Neural cell (in vitro differentiated cells): ENCODE data around the gene FADD. TPM values are rescaled to one million over a fixed set of nuclear protein-coding genes. Genes with fewer than 3 reads are reported as not detected.

ENCODE experiments used
- H2AFZ ChIP-seq: fragments of 200-600, 300-800 bp; sonication (generic), shearing (Covaris generic); 2 replicates; pipeline ENCODE4 v1.6.0; 2014; ENCODE audit warnings: low read depth, mild to moderate bottlenecking, antibody characterized with exemption, low read length, moderate library complexity
- H3F3A ChIP-seq: fragments of 200-600 bp; shearing (Covaris generic); 2 replicates; pipeline ENCODE4 v1.6.1; 2016; ENCODE audit warnings: mild to moderate bottlenecking, moderate library complexity, mixed read lengths, antibody characterized with exemption, low read length; ENCODE audit not compliant: insufficient read depth, poor library complexity, severe bottlenecking
- H3K27ac ChIP-seq: fragments of 200-600, 300-800 bp; sonication (generic), shearing (Covaris generic); 2 replicates; pipeline ENCODE4 v1.5.1; 2014; ENCODE audit warnings: mild to moderate bottlenecking, low read length, moderate library complexity
- H3K27me3 ChIP-seq: fragments of 300-800, 200-600 bp; sonication (generic), shearing (Covaris generic); 2 replicates; pipeline ENCODE4 v1.6.0; 2014; ENCODE audit warnings: mild to moderate bottlenecking, low read depth, low read length, moderate library complexity; ENCODE audit not compliant: insufficient read depth
- H3K36me3 ChIP-seq: fragments of 300-800, 200-600 bp; sonication (generic), shearing (Covaris generic); 2 replicates; pipeline ENCODE4 v1.5.1; 2014; ENCODE audit warnings: mild to moderate bottlenecking, antibody characterized with exemption, low read length, moderate library complexity; ENCODE audit not compliant: insufficient read depth
- H3K4me2 ChIP-seq: fragments of 300-800, 200-600 bp; sonication (generic), shearing (Covaris generic); 2 replicates; pipeline ENCODE4 v1.6.0; 2014; ENCODE audit warnings: mild to moderate bottlenecking, low read length
- H3K4me3 ChIP-seq: fragments of 300-800, 200-600 bp; sonication (generic), shearing (Covaris generic); 2 replicates; pipeline ENCODE4 v1.5.1; 2014; ENCODE audit warnings: mild to moderate bottlenecking, low read length, moderate library complexity
- H3K79me2 ChIP-seq: fragments of 200-600 bp; shearing (Covaris generic); replicated peaks from 2 replicates; pipeline ENCODE4 v1.6.0; 2014; ENCODE audit warnings: mild to moderate bottlenecking, low read length, moderate library complexity; ENCODE audit not compliant: insufficient read depth
- H3K9ac ChIP-seq: fragments of 300-800, 200-600 bp; sonication (generic), shearing (Covaris generic); 2 replicates; pipeline ENCODE4 v1.6.1; 2016; ENCODE audit warnings: mild to moderate bottlenecking, low read length, mixed read lengths
- H3K9me2 ChIP-seq: fragments of 200-600 bp; shearing (Covaris generic); 2 replicates; pipeline ENCODE4 v1.6.1; 2016; ENCODE audit warnings: mild to moderate bottlenecking, low read length, mixed read lengths; ENCODE audit not compliant: insufficient read depth
- H3K9me3 ChIP-seq: fragments of 200-600, 300-800 bp; sonication (generic), shearing (Covaris generic); 2 replicates; pipeline ENCODE4 v1.6.1; 2016; ENCODE audit warnings: mild to moderate bottlenecking, mixed run types, low read length, moderate library complexity, mixed read lengths
- H4K20me1 ChIP-seq: fragments of 200-600 bp; shearing (Covaris generic); 2 replicates; pipeline ENCODE4 v1.6.1; 2016; ENCODE audit warnings: mild to moderate bottlenecking, mixed run types; ENCODE audit not compliant: insufficient read depth
- EP300 ChIP-seq: fragments of 450-650 bp; conservative IDR thresholded peaks from 2 replicates; pipeline ENCODE4 v1.6.1; 2014; ENCODE audit warnings: antibody characterized with exemption, mild to moderate bottlenecking, moderate library complexity; ENCODE audit not compliant: poor library complexity, severe bottlenecking
- EZH2 ChIP-seq: fragments of 200-600, 300-800 bp; shearing (Covaris generic), sonication (generic); IDR thresholded peaks from 2 replicates; pipeline ENCODE4 v1.6.1; 2014; ENCODE audit warnings: antibody characterized with exemption, low read length, borderline replicate concordance, mild to moderate bottlenecking; ENCODE audit not compliant: insufficient read depth, poor library complexity, severe bottlenecking
- MXI1 ChIP-seq: fragments of 450-650 bp; conservative IDR thresholded peaks from 2 replicates; pipeline ENCODE4 v1.6.1; 2014; ENCODE audit warnings: antibody characterized with exemption, mild to moderate bottlenecking; ENCODE audit not compliant: poor library complexity, severe bottlenecking
- POLR2AphosphoS5 ChIP-seq: IDR thresholded peaks from 2 replicates; pipeline ENCODE4 v1.6.1; 2012
- RAD21 ChIP-seq: fragments of 450-650 bp; conservative IDR thresholded peaks from 2 replicates; pipeline ENCODE4 v1.6.1; 2014; ENCODE audit warnings: antibody characterized with exemption, mild to moderate bottlenecking, moderate library complexity
- SMC3 ChIP-seq: fragments of 450-650 bp; conservative IDR thresholded peaks from 2 replicates; pipeline ENCODE4 v1.6.1; 2014; ENCODE audit warnings: antibody characterized with exemption, mild to moderate bottlenecking, moderate library complexity; ENCODE audit not compliant: poor library complexity
- TAF1 ChIP-seq: IDR thresholded peaks from 2 replicates; pipeline ENCODE4 v1.6.1; 2012; ENCODE audit warnings: low read depth
- polyA plus RNA-seq: library from polyadenylated mRNA; depleted of rRNA; stranded (reverse); fragments of >200 nt; gene quantifications from 2 replicates; pipeline ENCODE4 v1.2.3, GENCODE V29; 2014
- TF ChIP-seq, protein P1 (sequence below): fragments of 450-650 bp; IDR thresholded peaks from 2 replicates; pipeline ENCODE4 v1.5.1; 2014; ENCODE audit warnings: antibody characterized with exemption, mild to moderate bottlenecking, moderate library complexity; ENCODE audit not compliant: poor library complexity, severe bottlenecking
- TF ChIP-seq, protein P2 (sequence below): IDR thresholded peaks from 2 replicates; pipeline ENCODE4 v1.6.1; 2012; ENCODE audit warnings: borderline replicate concordance

Gene FADD
- polyA plus RNA-seq, 1 donor from 2014 or later, result 23.1 TPM

DNA sequence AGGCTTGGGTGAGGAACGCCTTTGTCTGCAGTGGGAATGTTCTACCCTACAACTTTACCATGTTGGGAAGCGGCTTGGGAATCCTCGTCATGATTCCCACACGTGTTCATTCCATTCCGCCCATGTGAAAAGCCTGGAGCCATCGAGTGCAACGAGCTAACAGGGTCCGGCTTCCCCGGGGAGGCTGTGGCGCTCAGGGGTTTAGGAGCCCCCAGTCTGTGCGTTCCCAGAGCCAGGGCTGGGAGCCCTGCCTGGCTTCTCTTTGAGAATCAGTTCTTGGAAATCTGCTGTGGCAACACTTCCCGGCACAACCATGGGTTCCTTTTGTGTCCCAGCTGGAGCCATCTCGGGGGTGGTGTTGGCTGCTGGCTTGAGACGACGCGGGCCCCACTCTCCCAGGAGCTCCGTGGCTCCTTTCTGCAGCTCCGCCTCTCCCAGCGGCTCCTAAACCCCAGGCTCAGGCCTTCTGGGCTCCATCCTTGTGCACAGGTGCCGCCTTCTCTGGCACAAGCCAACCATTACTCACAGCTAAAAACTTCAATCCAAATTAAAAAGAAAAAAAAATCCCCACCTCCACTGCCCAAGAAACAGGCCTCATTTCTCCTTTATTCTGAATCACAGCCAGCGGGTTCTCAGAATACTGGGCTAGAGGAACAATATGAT lies 48.7 kb downstream of the FADD start:
- H2AFZ ChIP-seq, result no peak overlapping the region

DNA sequence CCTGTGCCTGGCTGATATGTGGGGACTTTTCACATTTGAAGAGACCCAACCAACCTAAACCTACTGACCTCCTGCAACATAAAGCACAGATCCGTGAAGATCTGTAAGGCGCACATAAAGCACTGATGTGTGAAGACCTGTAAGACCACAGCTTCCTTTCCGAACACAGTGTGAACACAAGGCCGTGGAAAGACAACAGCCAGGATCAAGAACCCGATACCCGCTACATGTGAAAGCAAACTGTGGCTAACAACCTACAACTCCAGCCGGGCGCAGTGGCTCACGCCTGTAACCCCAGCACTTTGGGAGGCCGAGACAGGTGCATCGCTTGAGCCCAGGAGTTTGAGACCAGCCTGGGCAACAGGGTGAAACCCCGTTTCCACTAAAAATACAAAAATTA lies 49.7 kb downstream of the FADD start:
- H3F3A ChIP-seq, result no peaks in the 10 kb centered on the region
- H3K27me3 ChIP-seq, result no peaks in the 10 kb centered on the region
- H3K9ac ChIP-seq, result no peak overlapping the region
- H3K4me3 ChIP-seq, result no peak overlapping the region
- H3K4me2 ChIP-seq, result no peak overlapping the region
- no peaks in the 10 kb centered on the region for H3K79me2 ChIP-seq
- no peaks in the 10 kb centered on the region for H4K20me1 ChIP-seq
- TF ChIP-seq, protein P1, sequence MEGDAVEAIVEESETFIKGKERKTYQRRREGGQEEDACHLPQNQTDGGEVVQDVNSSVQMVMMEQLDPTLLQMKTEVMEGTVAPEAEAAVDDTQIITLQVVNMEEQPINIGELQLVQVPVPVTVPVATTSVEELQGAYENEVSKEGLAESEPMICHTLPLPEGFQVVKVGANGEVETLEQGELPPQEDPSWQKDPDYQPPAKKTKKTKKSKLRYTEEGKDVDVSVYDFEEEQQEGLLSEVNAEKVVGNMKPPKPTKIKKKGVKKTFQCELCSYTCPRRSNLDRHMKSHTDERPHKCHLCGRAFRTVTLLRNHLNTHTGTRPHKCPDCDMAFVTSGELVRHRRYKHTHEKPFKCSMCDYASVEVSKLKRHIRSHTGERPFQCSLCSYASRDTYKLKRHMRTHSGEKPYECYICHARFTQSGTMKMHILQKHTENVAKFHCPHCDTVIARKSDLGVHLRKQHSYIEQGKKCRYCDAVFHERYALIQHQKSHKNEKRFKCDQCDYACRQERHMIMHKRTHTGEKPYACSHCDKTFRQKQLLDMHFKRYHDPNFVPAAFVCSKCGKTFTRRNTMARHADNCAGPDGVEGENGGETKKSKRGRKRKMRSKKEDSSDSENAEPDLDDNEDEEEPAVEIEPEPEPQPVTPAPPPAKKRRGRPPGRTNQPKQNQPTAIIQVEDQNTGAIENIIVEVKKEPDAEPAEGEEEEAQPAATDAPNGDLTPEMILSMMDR, result no peak
- TF ChIP-seq EZH2, result no peak
- no peak for TF ChIP-seq TAF1
- no peak for TF ChIP-seq RAD21
- TF ChIP-seq EP300, result no peak
- TF ChIP-seq MXI1, result no peak
- TF ChIP-seq SMC3, result no peak
- TF ChIP-seq, protein P2, sequence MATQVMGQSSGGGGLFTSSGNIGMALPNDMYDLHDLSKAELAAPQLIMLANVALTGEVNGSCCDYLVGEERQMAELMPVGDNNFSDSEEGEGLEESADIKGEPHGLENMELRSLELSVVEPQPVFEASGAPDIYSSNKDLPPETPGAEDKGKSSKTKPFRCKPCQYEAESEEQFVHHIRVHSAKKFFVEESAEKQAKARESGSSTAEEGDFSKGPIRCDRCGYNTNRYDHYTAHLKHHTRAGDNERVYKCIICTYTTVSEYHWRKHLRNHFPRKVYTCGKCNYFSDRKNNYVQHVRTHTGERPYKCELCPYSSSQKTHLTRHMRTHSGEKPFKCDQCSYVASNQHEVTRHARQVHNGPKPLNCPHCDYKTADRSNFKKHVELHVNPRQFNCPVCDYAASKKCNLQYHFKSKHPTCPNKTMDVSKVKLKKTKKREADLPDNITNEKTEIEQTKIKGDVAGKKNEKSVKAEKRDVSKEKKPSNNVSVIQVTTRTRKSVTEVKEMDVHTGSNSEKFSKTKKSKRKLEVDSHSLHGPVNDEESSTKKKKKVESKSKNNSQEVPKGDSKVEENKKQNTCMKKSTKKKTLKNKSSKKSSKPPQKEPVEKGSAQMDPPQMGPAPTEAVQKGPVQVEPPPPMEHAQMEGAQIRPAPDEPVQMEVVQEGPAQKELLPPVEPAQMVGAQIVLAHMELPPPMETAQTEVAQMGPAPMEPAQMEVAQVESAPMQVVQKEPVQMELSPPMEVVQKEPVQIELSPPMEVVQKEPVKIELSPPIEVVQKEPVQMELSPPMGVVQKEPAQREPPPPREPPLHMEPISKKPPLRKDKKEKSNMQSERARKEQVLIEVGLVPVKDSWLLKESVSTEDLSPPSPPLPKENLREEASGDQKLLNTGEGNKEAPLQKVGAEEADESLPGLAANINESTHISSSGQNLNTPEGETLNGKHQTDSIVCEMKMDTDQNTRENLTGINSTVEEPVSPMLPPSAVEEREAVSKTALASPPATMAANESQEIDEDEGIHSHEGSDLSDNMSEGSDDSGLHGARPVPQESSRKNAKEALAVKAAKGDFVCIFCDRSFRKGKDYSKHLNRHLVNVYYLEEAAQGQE, result no peak
- TF ChIP-seq POLR2AphosphoS5, result no peak
- H2AFZ ChIP-seq, result no peak overlapping the region
- H3K27ac ChIP-seq, result no peak overlapping the region
- H3K36me3 ChIP-seq, result no peaks in the 10 kb centered on the region
- H3K9me2 ChIP-seq, result no peaks in the 10 kb centered on the region
- H3K9me3 ChIP-seq, result no peaks in the 10 kb centered on the region

More for the DNA sequence above, 48.7 kb downstream of the FADD start:
- no peaks in the 10 kb centered on the region for H3K79me2 ChIP-seq
- no peaks in the 10 kb centered on the region for H3F3A ChIP-seq
- H3K4me3 ChIP-seq, result no peak overlapping the region
- no peak overlapping the region for H3K27ac ChIP-seq
- H3K36me3 ChIP-seq, result no peaks in the 10 kb centered on the region
- no peak overlapping the region for H3K9ac ChIP-seq
- H3K9me2 ChIP-seq, result no peaks in the 10 kb centered on the region
- H4K20me1 ChIP-seq, result no peaks in the 10 kb centered on the region
- H3K9me3 ChIP-seq, result no peaks in the 10 kb centered on the region
- H3K27me3 ChIP-seq, result no peaks in the 10 kb centered on the region
- TF ChIP-seq EZH2 (no peak), SMC3 (no peak), POLR2AphosphoS5 (no peak), TAF1 (no peak), MXI1 (no peak), EP300 (no peak), RAD21 (no peak)
- TF ChIP-seq, protein P1, result no peak
- TF ChIP-seq, protein P2, result no peak
- no peak overlapping the region for H3K4me2 ChIP-seq
